HG02970 (cell line): ENCODE data around the gene EHBP1.
"Not testable (repeated sequence)": the region's sequence is repeated elsewhere in the genome, so short reads cannot be mapped to it uniquely, and the experiment has no call there.

ENCODE experiments used
- ATAC-seq: cut with Tn5 transposase; IDR thresholded peaks from one replicate; pipeline ENCODE4 v1.9.1; 2021; ENCODE audit warnings: mild to moderate bottlenecking, moderate library complexity, moderate number of reproducible peaks; ENCODE audit not compliant: unreplicated experiment, low FRiP score

EHBP1 gene

GRCh38 chr2:63000801-63001200, 295.3 kb downstream of the EHBP1 start:
- ATAC-seq, result no peak

DNA sequence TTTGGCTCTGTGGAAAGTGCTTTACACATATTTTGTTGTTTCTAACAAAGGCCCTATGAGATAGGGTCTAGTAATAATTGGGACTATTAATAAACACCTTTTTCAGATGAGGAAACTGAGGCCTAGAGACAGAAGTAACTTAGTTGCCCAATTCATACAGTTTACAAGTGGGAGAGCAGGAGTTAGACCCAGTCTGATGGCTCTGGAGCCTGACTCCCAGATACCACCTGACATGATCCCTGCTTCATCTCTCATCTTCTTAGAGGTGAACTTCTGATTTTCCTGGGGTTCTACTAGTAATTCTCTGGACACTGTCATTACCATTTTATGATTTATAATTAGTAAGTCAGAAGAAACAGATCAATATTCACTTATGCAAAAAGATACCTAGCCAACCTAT, 296.1 kb downstream of the EHBP1 start:
- ATAC-seq, result no peak

GRCh38 chr2:63003351-63003750, 297.8 kb downstream of the EHBP1 start:
- ATAC-seq, result no peak

DNA sequence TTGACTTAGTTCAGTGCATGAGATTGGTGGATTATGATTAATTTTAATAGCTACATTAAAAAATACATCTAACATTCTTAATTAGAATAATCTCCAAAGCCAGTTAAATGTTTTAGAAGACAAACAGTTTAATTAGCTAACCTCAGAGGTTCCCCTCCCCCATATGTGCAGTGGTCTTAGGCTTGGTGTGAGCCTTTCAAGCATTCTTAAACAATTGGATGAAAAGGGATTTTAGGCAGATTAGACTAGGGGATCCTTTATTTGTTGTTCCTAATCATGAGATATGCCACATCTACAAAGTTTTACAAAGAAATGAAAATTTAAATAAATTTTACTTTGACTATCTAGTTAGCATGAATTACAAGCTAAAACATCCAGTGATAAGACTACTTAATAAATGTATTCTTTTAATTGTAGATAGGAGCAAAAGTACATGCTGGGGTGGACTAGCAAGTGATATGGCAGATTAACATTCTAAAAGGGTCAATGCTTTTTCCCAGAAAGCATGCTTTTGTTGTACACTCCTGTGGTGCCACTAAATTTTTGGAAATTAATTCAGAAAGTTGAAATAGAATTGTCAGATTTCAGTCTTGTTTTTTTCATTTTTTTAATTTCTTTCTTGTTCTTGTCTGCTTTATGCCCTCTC, 302.4 kb downstream of the EHBP1 start:
- ATAC-seq, result no peak

GRCh38 chr2:63008838-63009237, 303.3 kb downstream of the EHBP1 start:
- no peak for ATAC-seq

GRCh38 chr2:63009490-63009889, 304.0 kb downstream of the EHBP1 start:
- no peak for ATAC-seq

DNA sequence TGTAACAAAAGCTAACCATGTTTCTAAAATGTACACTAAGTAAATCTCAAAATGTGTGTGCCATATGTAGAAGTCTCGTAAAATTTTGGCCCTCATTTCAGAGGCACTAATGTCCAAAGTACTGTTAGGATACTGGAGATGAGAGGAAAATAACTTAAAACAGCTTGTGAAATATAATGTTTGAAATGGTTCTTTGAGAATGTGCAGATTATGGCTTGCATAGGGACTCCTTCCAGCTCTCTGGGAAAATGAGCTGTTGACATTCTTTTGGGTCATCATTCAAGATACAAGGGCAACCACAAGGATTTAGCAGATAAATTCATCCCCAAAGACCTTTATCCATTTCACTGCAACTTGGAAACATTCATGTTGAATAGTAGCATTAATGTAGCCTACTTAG, 307.0 kb downstream of the EHBP1 start:
- ATAC-seq, result no peak

DNA sequence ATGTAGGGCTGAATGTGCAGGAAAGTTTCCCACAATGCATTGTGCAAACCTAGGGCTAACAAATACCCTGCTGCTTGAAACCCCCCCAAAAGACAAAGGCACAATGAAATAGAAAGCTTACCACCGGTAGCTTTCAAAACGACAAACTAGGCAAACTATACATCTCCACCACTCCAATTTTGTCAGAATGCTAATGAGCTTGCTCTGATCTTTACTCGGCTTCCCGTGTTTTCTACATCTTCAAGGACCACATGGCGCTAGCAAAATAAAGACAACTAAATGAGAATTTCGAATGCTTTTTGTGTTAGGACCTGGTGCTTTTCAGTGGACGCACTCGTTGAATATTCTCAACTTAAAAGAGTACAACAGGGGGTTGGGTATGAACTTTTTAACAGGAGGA, 307.9 kb downstream of the EHBP1 start:
- no peak for ATAC-seq

GRCh38 chr2:63015389-63015788, 309.9 kb downstream of the EHBP1 start:
- no peak for ATAC-seq

GRCh38 chr2:63018439-63018838, 312.9 kb downstream of the EHBP1 start:
- no peak for ATAC-seq

DNA sequence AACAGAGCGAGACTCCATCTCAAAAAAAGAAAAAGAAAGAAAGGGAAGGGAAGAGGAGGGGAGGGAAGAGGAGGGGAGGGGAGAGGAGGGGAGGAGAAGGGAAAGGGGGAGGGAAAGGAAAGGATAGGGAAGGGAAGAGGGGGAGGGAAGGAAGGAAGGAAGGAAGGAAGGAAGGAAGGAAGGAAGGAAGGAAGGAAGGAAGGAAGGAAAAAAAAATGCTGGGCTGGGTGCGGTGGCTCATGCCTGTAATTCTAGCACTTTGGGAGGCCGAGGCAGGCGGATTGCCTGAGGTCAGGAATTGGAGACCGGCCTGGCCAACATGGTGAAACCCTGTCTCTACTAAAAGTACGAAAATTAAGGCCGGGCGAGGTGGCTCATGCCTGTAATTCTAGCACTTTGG, 314.2 kb downstream of the EHBP1 start:
- not testable (repeated sequence) for ATAC-seq

- no peak for ATAC-seq
These were observed 317.9 kb downstream of the EHBP1 start for GRCh38 chr2:63023444-63023843.

- no peak for ATAC-seq
These were observed 321.7 kb downstream of the EHBP1 start for GRCh38 chr2:63027220-63027619.

DNA sequence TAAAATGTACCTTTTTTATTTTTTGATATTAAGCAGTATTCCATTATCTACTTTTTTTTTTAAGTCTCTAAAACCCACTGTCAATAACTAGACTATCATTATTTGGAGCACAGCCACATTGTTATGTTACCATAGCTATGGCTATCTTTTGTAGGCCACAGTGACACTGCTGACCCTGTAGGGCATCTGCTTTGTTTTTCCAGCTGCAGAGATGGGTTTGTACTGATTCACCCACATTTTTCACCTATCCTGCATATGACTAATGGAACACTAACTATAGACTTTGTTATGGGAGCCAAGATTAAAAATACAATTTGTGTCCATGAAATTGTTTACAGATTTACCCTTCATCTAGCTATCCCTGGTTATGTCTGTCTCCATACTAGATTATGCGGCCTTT, 323.5 kb downstream of the EHBP1 start:
- ATAC-seq, result no peak

- ATAC-seq, result no peak
These were observed 329.0 kb downstream of the EHBP1 start for GRCh38 chr2:63034526-63034925.

- no peak for ATAC-seq
These were observed 329.7 kb downstream of the EHBP1 start for GRCh38 chr2:63035169-63035568.

DNA sequence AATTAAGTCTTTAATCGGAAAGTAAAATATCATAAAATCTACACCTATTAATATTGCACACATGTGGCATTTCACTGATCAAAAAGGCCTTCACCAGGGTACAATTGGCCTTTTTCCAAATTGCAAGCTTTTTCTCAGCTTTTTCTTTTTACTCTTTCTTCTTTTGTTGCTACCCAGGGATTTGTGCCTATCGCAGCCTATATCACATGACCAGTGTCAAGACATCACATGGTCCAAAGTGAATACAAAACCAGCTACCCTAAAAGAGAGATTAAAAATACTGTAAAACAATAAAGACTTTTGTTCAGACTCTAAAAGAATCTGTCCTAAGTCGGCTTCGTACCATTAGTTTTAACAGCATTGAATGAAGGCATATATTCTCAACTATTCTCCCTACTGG, 330.1 kb downstream of the EHBP1 start:
- ATAC-seq, result no peak

- ATAC-seq, result no peak
These were observed 332.5 kb downstream of the EHBP1 start for GRCh38 chr2:63038034-63038433.

DNA sequence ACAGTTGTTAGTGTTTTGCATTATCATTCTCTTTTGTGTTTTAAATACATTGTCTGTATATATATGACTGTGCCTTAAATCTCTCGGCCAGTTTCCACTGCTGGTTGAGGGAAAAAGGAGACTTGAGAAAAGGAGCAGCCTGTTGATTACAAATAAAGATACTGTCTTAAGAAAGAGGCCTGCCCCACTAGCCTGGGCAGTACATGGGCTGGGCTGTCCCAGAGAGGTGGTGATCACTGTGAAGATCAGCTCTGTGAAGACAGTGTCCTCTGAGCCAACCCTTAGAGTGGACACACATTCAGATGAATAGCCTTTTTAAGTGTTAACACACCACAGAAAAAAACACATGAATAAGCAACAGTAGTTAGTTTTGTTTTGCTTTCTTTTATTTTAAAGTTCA, 335.1 kb downstream of the EHBP1 start:
- ATAC-seq, result no peak

GRCh38 chr2:63041592-63041991, 336.1 kb downstream of the EHBP1 start:
- ATAC-seq, result no peak

DNA sequence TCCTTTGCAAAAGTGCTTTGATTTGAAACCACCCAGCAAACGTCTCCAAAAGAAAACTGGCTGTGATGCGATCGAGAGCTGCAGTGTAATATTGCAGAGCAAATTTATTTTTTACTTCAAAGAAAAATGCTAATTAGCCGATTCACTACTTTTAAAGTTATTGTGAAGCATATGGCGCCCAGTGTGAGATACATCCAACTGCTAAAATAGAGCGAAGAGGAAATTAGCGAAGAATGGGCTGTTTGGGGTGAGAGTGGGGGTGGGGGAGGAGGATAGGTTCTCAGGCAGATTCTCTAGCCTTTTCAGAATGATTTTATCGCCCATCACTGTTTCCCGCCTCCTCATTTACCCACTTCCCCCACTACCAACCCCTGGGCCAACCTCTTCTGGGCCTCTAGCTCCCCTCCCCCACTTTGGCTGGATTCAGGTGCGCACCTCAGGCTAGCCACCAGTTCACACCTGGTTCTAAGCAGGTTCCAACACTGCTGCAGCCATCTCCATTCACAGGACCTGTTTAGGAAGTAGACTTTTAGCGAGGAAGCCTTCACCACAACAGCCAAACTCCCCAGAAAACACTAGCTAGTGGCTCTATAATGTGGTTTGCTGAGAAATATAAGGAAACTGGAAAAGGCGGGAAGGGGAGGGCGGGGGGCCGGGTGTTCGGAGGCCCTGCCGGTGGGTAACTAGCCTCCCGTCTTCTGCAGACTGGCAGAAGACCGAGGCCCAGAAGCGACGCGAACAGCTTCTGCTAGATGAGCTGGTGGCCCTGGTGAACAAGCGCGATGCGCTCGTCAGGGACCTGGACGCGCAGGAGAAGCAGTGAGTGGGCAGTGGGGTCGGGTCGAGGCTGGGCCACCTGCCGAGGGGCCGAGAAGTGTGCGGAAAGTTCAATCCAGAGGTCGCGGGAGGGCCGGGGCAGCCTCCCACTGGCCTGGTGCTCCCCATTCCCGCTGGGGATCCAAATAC, 339.1 kb downstream of the EHBP1 start:
- ATAC-seq, result no peak

- no peak for ATAC-seq
These were observed 341.0 kb downstream of the EHBP1 start for GRCh38 chr2:63046552-63046951.
